NCI-H2029 treated with DMSO at 0.1 percent for 48 hours (cell line): Measurements from ENCODE around the gene GOLT1B.

Source experiments
- DNase-seq: peaks from one replicate; lab custom pipeline; 2025; lab: John Stamatoyannopoulos, UW

The GOLT1B gene

DNA sequence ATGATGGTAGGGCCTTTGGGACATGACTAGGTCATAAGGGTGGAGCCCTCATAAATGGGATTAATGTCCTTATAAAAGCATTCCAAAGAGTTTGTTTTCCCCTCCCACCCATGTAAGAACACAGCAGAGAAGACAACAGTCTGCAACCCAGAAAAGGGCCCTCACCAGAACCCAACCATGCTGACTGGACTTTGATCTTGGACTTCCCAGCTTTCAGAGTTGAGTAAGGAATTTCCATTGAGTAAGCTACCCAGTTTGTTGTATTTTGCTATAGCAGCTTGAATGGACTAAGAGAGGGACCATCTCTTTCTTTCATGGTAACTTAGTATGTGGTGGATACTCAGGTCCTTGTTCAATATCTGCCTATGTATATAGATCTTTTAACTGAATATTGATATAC, 21.6 kb downstream of the GOLT1B start:
- no peak for DNase-seq

DNA sequence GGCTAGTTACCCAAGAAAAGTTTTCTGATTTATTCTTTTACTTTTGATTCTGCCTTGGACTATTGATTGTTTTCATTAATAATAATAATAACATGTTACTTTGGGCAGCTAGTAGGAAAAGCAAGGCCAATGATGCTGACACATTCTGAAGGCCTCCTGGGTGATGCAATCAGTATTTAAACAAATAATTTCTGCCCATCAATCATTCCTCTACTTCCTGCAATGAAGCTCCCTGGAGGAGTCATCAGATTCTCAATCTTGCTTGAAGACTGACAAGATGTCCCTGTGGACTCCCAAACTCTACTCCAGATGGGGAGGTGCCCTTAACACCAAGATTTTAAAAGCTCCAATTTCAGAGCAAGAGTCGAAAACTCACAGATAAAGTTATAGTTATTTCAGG, 24.5 kb downstream of the GOLT1B start, which contains the start of gene SPX:
TSS of gene SPX (plus strand) at position 244 of the 400 bp plus-strand sequence. CDS start 177 bp downstream, outside the sequence.
- DNase-seq: no peak

DNA sequence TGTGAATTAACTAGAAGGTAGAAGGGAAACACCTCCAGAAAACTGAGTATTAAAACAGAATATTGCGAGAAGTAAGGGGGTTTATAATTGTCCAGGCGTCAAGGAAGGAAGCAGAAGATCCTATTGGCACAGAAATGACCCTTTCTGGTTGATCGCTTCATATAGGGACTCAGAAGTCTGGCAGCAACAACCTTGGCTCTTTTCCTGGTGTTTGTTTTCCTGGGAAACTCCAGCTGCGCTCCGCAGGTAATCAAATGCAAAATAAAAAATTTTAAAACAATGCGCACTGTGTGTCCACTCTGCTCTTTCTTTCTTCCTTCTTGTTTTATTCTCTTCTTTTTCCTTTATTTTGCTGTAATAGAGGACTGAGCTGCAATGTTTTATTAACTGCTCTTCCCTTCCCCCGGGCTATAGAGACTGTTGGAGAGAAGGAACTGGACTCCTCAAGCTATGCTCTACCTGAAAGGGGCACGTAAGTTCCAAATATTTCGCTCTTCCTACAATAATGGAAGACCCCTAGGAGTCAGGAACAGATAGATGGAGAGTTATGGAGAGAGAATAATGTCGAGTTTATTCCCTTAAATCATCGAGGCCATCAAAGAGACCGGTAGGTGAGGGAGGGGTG, 25.2 kb downstream of the GOLT1B start:
- peak; percentile 35 for DNase-seq

DNA sequence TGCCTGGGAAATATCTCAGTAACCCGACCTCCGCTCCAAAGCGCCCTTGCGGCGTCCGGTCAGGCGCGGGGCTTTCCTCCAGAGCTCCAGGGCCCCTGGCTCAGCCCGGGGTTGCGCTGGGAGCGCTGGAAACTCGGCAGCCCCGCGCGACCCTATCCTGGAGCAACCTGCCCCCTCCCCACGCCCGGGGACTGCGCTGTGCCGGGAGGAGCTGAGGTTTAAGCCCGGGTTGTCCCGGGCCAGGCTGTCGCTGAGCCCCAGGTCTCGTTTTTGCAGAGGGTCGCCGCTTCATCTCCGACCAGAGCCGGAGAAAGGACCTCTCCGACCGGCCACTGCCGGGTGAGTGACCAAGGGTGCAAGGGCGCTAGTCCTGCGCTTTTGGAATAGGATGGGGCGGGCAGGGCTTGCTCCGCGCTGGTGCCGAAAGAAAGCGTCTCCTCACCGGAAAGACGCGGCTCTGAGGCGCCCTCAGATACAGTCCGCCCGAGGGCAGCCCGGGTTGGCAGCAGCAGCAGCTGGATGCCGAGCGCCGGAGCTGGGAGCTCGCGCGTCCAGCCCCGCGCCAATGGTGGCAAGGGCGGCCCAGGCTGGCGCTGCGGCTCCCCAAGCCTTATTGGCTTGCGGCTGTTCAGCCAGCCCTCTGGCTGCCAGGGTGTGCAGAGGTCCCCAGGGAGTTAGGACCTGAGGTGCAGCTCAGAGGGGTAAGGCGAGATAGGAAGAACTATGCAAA, 26.0 kb downstream of the GOLT1B start:
- peak; percentile 47 for DNase-seq

DNA sequence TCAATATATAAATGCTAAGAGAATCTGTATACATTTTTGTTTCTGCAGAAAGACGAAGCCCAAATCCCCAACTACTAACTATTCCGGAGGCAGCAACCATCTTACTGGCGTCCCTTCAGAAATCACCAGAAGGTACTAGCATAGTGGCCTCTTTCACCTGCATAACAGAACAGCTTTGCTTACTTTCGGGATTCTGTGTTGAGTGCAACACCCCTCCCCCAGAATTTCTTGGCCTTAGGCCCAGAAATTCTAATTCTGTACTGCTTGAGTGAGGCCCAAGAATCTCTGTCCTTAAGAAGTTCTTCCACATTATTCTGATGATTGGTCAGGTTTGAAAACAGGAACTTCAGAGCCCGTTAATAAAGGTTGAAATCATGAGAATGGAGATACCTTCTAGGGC, 27.4 kb downstream of the GOLT1B start:
- no peak for DNase-seq

DNA sequence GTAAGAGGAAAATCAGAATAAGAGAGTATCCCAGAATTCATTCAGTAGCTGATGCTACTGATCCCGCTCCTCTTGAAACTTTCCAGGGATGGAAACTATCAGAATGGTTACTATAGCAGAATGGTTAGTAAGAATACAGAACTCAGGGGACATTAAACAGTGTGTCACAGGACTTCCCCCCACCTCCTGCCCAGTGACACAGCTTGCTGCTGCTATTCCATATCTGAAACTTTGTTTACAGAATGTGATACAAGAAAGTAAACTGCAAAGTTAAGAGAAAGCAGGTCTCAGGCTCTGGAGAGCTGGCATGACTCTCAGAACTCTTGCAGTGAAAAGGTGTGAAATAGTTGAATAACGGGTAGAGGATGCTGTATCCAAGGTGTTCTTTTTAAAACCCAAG, 27.9 kb downstream of the GOLT1B start:
- no peak for DNase-seq

DNA sequence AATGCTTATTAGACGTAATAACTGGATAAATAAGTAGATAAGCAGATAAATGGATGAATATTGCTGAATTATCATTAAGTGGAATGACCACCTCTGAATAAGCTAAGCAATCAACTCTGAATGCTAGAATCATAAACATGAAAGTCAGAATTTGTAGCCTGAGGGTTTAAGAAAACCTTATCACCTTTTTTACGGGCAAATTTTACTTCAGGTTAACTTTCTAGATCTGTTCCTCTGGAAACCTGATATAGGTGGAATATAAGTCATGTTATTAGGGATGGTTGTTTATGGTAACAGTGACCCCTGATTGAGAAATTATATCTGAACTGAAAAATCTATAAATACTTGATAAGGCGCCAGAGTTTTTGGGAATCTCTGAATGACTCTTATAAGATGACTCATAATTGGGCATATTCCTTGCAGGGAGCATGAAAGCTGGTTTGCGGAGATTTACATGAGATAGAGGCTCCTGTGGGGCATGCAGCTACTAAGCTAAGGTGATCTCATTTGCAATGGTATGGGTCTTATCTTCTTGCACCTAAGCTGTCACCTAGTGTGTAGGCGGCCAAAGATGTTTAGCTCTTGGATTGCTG, 36.6 kb downstream of the GOLT1B start:
- no peak for DNase-seq

DNA sequence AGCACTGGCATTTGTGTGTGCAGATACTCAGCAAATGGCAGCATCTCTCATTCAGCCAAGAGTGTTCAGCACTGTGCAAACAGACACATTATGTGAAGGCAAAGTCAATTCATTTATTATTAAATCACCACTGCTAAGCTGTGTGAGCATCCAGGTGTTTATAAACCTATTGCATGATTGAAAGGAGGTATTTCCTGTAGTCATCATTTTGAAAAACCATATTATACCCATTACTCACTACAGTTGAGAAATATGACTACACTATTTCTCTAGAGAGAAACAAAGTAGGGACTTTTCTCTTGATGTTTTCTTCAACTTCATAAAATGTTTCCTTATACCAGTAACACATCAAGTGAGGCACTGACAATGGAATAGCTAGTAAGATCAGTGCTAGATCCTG, 38.2 kb downstream of the GOLT1B start:
- no peak for DNase-seq

DNA sequence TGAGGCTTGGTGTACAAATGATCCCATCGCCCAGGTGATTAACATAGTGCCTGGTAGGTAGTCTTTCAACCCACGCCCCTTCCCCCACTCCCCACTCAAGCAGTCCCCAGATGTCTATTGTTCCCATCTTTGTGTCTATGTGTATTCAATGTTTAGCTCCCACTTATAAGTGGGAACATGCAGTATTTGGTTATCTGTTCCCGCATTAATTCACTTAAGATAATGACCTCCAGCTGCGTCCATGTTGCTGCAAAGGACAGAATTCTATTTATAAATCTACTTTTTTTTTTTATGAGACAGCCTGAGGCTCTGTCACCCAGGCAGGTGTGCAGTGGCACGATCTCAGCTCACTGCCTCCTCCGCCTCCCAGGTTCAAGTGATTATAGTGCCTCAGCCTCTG, 40.2 kb downstream of the GOLT1B start:
- no peak for DNase-seq

DNA sequence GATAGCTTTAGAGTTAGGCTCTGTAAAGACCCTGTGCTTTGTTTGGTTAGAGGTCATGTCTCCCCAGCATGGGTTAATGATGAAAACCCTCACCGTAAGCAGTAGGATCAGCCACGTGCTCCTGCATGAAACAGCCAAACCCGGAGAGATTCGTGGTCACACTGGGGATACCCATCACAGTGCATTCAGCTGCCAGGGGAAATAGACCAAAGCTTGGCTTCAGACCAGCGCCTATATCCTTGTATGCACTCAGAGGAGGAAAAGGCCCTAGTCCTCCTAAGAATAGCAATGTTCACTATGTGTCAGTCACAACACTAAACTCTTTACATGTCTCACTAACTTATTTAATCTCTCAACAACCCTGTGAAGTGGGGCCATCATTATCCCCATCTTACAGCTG, 40.8 kb downstream of the GOLT1B start:
- no peak for DNase-seq

DNA sequence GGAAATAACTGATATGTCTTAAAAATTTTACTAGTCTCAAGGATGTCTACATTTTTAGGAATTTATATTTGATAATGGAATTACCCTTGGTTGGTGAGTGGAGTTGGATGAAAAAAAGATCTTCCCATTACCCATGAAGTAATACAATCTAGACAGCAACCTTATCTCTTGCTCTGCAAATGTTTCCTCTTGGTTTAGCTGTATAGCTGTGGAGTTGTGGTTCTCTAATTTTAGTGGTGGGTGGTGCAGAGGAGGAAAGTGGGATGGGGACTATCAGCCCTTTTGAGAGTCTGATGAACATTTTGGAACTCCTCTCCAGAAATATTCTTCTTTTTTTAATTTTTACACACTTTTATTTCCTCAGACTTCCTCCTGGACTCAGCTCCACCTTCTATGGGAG, 41.6 kb downstream of the GOLT1B start:
- DNase-seq: no peak

DNA sequence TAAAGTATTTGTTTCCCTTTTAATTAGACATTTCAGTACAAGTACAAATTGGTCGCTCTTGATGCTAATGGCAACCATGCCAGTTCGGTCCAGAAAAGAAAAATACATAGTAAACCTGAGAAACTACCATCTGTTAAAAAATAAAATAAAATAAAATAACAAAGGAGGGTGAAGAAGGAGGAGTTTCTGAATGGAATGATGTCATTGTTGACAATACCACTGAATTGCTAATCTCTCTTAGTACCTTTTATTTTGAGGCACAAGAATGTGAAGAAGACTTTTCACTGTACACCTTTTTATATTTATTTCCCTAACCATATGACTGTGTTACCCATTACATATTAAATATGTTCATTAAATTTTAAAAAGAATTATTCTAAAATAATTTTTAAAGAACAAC, 44.0 kb downstream of the GOLT1B start:
- DNase-seq: no peak

DNA sequence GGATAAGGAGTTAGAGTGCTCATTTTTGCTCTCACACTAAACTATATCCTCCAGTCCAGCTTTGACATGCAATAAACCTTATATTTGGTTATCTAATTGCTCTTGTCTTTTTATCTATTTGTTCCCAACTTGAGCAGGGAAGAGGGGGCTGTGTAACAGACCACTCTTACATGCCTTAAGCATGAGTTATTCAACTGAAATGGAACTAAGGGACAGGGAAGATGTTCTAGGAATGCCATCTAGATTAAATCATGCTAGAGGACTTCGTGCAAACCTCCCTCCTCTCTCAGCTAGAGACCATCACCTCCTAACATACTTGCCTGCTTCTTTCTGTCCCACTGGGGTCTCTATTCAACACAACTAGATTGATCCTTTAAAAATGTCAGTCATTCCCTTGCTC, 45.1 kb downstream of the GOLT1B start:
- no peak for DNase-seq

DNA sequence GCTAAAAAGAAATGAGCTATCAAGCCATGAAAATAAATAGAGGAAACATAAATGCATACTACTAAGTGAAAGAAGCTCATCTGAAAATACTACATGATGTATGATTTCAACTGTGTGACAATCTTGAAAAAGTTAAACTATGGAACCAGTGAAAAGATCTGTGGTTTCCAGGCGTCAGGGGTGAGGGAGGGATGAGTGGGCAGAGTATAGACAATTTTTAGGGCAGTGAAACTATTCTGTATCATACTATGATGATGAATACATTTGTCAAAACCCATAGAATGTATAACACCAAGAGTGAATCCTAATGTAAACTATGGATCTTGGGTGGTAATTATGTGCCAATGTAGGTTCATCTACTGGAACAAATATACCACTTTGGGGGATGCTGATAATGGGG, 45.8 kb downstream of the GOLT1B start:
- DNase-seq: no peak

DNA sequence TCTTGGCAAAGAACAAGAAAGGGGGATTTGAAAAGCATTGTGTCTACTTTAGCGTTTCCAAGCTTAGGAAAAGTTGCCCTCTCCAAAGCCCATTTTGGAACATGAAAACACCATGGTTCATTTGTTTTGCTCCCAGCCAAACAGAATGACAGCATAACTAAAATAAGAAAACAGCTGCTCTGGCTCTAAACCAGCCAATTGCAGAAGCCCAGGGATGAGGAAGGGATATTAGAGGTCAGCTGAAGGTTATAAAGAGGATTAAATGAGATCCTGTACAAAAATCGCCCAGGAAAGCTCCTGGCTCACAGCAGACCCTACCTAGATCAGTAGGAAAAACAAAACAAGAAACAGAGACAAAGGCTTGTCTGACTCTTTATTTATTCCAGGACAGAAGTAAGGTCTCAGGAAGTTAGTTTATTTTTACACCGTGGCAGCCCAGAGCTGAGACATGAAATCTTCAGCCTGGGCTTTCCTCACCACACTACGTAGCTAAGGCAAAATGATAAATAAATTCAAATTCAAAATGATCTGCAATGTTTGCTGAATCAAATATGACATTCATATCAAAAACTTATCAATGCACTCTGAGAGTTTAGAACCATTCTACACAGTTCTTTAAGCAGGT, 50.4 kb downstream of the GOLT1B start:
- no peak for DNase-seq

DNA sequence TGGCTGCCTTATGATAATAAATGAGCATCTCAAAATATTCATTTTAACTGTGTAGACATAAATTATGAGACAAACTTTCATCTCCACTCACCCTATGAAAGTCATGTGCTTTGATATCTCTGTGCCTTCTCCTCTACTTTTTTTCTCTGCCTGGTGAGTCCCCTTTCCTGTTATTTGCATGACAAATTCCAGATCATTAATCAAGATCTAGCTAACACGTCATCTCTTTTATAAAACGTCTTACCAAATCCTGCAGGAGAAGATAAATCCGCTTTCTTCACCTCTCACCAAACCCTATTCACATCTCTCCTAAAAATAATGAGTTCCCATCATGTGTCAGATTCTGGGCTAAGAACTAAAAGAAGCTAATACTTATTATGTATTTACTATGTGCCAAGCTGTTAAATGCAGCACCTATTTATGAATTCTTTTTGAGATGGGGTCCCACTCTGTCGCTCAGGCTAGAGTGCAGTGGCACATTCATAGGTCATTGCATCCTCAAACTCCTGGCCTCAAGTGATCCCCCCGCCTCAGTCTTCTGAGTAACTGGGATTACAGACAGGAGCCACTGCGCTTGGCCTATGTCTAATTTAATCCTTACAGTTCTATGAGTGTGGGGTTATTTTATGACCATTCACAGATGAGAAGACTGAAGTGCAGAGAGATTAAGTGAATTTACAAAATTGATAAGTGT, 51.2 kb downstream of the GOLT1B start:
- no peak for DNase-seq

DNA sequence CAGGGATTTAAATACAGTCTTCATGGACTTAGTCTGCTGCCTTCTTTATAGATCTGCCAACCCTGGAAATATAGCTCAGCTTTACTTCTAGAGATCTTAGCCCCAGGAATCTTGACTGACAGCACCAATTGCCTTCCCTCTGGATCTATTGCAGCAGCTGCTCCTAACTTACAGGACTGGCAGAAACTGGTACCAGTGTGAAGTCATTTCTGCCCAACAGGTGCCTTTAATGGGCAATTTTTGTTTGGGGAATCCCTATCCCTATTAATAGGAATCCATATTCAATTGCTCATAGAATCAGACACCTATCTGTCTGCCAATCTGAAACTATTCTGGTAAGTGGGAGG, 51.7 kb downstream of the GOLT1B start:
- no peak for DNase-seq

DNA sequence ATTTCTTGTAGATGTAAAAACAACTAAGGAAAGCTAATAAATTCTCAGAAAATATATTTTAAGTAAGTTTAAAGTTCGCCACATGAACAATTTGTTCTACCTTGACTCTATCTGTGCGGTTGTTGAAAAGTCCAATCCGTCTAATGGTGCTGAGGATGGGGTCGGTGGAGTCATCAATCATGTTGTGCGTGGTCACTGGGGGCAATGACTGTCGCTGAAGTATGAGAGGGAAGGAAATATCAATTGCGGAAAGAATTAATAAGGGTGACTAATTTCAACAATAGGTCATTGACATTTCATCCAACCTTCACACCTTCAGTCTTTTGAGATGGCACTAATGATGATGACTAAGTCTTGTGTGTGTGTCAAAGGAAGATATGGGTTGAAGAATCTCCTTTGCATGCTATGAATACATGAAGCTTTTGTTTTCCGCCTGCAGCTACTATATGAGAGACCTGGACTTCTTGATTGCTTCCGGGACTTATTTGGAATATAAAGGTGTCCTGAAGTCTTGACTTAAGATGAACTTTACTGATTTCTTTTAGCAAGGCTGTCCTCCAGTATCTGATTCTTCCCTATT, 56.6 kb downstream of the GOLT1B start:
- no peak for DNase-seq

DNA sequence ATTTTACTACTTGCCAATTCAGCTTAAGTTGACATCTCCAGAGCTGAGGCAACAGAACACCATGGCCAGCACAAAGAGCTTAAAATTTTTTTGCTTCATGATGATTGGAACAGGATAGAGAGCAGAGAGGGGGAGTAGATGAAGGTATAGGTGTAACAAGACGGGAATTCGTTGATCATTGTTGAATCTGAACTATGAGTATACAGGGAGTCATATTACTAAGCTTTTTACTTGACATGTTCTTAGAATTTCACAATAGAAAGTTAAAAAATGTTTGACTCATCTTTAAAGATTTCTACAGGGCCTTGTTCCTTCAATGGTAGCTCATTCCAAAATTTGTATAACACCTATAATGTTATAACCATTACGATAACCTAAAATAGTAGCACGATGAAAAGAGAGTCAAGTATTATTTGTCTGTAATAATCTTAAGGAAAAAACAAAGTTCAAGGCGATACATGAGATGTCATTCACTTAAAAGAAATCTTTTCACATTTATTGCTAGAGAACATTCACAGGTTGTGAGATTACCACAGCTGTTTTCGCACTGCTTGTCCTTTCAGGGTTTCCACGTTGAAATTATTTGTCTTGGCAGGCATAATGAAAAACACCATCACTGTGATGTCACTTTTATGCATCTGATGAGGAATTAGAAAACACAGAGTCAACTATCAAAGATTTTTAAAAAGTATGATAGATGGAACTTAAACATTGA, 58.4 kb downstream of the GOLT1B start:
- DNase-seq: no peak

DNA sequence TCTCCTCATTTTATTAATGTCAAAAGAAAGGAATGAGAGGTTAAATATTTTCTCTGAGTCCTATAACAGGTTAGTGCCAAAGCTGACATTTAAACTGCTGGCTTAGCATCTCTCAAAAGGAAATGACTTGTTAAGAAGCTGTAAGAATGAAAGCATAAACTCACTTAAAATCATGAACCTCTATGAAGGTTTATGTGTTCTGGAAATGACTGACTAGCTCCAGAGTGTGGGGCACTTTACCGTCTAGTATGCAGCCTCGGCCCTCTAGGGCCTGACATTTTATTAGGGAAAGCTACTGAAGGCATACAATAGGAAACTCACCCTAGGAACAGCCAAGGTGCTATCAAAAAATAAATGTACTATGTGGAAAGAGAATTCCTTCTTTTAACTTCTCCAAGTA, 59.6 kb downstream of the GOLT1B start:
- DNase-seq: no peak

DNA sequence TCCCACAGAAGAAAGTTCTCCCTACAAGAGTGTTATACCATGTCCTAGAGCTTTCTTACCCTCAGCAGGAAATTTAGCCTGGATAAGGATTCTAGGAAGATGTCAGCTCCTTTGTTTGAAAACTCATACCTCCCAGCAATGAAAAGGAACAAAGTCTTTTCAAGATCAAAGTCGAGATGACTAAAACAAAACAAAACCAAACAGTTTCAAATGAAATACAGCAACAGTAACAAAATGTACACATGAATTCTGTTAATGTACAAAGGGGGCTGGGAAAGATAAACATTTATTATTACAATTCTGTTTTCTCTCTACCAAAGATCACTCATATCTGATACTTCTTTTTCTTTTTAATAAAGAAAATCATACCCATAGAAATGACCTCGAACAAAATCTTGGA, 61.3 kb downstream of the GOLT1B start:
- DNase-seq: no peak
